ENCODE data around the gene FCAMR.

DNA sequence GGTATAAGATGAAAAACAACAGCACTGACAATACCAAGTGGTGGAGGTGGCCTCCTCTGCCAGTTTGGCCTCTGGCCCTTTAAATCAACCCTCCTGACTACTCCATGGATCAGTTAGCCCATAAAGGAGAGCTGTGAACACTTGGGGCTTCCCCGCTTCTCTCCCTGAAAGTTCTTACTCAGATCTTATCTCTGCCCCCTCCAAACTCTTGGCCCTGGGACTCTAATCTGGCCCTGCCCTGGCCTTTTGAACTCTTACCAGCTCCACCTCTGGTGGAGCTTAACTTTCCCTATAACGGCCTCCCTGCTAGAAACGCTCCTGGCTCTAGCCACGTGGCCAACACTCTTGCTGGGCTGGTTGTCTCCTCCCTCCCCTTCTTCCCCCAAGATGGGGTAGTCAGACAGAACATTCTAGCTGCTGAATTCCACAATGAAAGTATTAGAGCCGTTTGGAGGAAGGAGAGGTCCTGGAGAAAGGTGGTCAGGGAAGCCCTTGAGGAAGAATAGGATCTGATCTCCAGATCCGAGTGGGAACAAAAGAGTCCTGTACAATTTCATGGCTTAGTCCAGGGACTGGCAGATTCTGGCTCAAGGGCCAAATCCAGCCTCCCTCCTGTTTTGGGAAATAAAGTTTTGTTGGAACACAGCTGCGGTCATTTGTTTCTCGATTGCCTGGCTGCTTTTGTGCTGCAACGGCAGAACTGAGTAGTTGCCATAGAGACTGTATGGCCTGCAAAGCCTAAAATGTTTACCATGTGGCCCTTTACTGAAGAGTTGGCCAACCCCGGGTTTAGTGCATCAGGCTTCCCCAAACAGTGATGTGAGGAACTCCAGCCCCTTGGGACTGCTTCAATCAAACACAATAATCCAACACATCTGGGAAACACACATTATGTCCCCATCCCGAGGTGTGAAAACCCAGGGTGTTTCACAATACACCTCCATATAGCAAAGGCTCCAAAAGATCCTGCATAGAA is 14.5 kb downstream of the FCAMR start:
- TF ChIP-seq, protein P1, sequence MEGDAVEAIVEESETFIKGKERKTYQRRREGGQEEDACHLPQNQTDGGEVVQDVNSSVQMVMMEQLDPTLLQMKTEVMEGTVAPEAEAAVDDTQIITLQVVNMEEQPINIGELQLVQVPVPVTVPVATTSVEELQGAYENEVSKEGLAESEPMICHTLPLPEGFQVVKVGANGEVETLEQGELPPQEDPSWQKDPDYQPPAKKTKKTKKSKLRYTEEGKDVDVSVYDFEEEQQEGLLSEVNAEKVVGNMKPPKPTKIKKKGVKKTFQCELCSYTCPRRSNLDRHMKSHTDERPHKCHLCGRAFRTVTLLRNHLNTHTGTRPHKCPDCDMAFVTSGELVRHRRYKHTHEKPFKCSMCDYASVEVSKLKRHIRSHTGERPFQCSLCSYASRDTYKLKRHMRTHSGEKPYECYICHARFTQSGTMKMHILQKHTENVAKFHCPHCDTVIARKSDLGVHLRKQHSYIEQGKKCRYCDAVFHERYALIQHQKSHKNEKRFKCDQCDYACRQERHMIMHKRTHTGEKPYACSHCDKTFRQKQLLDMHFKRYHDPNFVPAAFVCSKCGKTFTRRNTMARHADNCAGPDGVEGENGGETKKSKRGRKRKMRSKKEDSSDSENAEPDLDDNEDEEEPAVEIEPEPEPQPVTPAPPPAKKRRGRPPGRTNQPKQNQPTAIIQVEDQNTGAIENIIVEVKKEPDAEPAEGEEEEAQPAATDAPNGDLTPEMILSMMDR (conservative IDR thresholded peaks at IDR 0.05; ENCODE audit: low read depth, low read length), result no peak
- no peak for TF ChIP-seq EZH2 (IDR thresholded peaks at IDR 0.05; ENCODE audit: borderline replicate concordance, low read depth, low read length, poor library complexity, severe bottlenecking)

Measured in A673 (cell line).